Measurements from ENCODE around the gene KAT7. TPM values are rescaled to one million over a fixed set of nuclear protein-coding genes. Genes with fewer than 3 reads are reported as not detected.
A peak's percentile ranks its signal among the peaks of the same experiment; 100 is the strongest.

The KAT7 gene
- total and polyA plus RNA-seq, 4 donors: 8.7 to 87.5 (median 35.7) TPM

- H3K9me3 ChIP-seq (ENCODE audit: control insufficient read depth in 4 of 4, insufficient read depth in 3 of 4, low read length in 3 of 4): no peaks in the 10 kb centered on the region
- H3K27ac ChIP-seq (ENCODE audit: low read depth in 1 of 2, low read length in 1 of 2): no peak overlapping the region
- H3K36me3 ChIP-seq (ENCODE audit: control insufficient read depth in 4 of 4, insufficient read depth in 4 of 4, low read length in 4 of 4): peaks cover under 1 to 10% (median 9%) of the 10 kb centered on the region in 4 donors
- H3K9ac ChIP-seq (ENCODE audit: insufficient read depth in 1 of 2, low read length in 2 of 2): no peak overlapping the region
- ATAC-seq (ENCODE audit: insufficient read depth, low FRiP score): no peak
- 94% methylated on average over 19 of the region's 19 CpGs for WGBS, 2 donors
- DNase-seq: no peak
- H3K4me1 ChIP-seq (ENCODE audit: control insufficient read depth in 5 of 5, insufficient read depth in 5 of 5, low read length in 5 of 5): peaks cover 12 to 25% (median 16%) of the 10 kb centered on the region in 5 donors
- no peak overlapping the region for H3K4me3 ChIP-seq
- TF ChIP-seq CTCF (IDR thresholded peaks at IDR 0.05; ENCODE audit: control extremely low read depth, extremely low read depth): no peak
- no peaks in the 10 kb centered on the region for H3K27me3 ChIP-seq (ENCODE audit: control insufficient read depth in 3 of 3, insufficient read depth in 3 of 3, low read length in 2 of 3)
Observed at GRCh38 chr17:49834118-49834743, 45.8 kb downstream of the KAT7 start.

- Histone ChIP-seq H3K27ac (ENCODE audit: low read depth in 1 of 2, low read length in 1 of 2) (peak overlapping the region in 1 of 2 donors; percentile 90), H3K9ac (ENCODE audit: insufficient read depth in 1 of 2, low read length in 2 of 2) (no peak overlapping the region), H3K36me3 (ENCODE audit: control insufficient read depth in 4 of 4, insufficient read depth in 4 of 4, low read length in 4 of 4) (peaks cover 0 to 9% (median 6%) of the 10 kb centered on the region in 4 donors)
Observed at GRCh38 chr17:49835472-49835871, 47.0 kb downstream of the KAT7 start.

DNA sequence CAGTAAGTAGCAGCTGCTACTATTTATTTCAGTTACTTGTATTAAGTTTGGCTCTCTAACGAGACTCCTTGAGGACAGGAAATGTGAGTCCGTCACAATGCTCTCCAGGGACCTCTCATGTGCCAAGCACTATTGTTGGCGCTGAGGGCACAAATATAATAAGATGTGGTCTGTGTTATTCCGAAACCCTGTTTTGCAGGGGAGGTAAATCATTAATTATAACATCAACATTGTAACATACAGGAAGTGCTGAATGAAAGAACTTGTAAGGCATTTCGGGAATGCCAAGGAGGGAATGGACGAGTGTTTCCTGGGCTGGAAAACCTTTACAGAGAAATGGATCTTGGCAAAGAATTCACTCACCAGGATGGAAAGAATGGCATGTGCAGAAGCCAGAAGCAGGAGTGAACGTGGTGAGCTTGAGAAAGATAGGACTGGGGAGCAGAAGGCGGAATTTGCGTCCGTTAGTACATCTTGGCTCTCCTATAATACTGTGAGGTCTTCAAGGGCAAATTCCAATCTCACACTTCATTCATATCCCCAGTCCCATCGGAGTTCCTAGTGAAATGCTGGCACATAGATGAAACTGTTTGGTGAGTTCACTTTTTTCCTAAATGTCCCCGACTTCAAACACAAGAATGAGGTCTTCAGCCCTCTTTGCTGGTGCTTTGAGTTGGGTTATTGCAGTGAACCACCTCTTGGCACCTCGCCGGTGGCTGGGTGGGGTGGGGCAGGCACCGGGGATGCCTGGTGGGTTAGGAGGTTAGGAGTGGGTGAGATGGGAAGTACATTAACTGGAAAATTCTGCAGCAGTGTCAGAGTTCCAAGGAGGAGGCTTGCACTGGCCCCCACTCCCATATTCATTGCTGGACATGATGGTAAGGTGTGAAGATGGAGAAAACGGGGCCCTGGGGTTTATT lies 47.9 kb downstream of the KAT7 start:
- Histone ChIP-seq H3K36me3 (ENCODE audit: control insufficient read depth in 4 of 4, insufficient read depth in 4 of 4, low read length in 4 of 4) (peaks cover 0 to 9% (median 5%) of the 10 kb centered on the region in 4 donors), H3K9me3 (ENCODE audit: control insufficient read depth in 4 of 4, insufficient read depth in 3 of 4, low read length in 3 of 4) (no peaks in the 10 kb centered on the region), H3K27me3 (ENCODE audit: control insufficient read depth in 3 of 3, insufficient read depth in 3 of 3, low read length in 2 of 3) (no peaks in the 10 kb centered on the region), H3K4me3 (no peak overlapping the region), H3K27ac (ENCODE audit: low read depth in 1 of 2, low read length in 1 of 2) (peak overlapping the region in 1 of 2 donors; percentile 90), H3K4me1 (ENCODE audit: control insufficient read depth in 5 of 5, insufficient read depth in 5 of 5, low read length in 5 of 5) (peaks cover 10 to 25% (median 16%) of the 10 kb centered on the region in 5 donors), H3K9ac (ENCODE audit: insufficient read depth in 1 of 2, low read length in 2 of 2) (no peak overlapping the region)
- ATAC-seq (ENCODE audit: insufficient read depth, low FRiP score): peak; percentile 41
- 35 to 62% methylated on average over 16 of the region's 16 CpGs for WGBS, 2 donors
- no peak for TF ChIP-seq CTCF (IDR thresholded peaks at IDR 0.05; ENCODE audit: control extremely low read depth, extremely low read depth)
- peak; percentile 57 to 85 (median 73) for DNase-seq

More at GRCh38 chr17:49835472-49835871, 47.0 kb downstream of the KAT7 start:
- WGBS, 2 donors: 67 to 77% methylated on average over 7 of the region's 7 CpGs
- Histone ChIP-seq H3K27me3 (ENCODE audit: control insufficient read depth in 3 of 3, insufficient read depth in 3 of 3, low read length in 2 of 3) (no peaks in the 10 kb centered on the region), H3K9me3 (ENCODE audit: control insufficient read depth in 4 of 4, insufficient read depth in 3 of 4, low read length in 3 of 4) (no peaks in the 10 kb centered on the region), H3K4me3 (no peak overlapping the region), H3K4me1 (ENCODE audit: control insufficient read depth in 5 of 5, insufficient read depth in 5 of 5, low read length in 5 of 5) (peaks cover 11 to 25% (median 16%) of the 10 kb centered on the region in 5 donors)
- DNase-seq (no peak), ATAC-seq (ENCODE audit: insufficient read depth, low FRiP score) (no peak)
- TF ChIP-seq CTCF (IDR thresholded peaks at IDR 0.05; ENCODE audit: control extremely low read depth, extremely low read depth): no peak
